H9 (cell line): Measurements from ENCODE around the gene TNFRSF4. TPM values are rescaled to one million over a fixed set of nuclear protein-coding genes. Genes with fewer than 3 reads are reported as not detected.

Experiments used
- DNase-seq: peaks from one replicate; pipeline ENCODE4 v3.0.0-alpha.2; 2017
- H2AFZ ChIP-seq: one replicate; pipeline ENCODE4 v1.6.1; 2013; ENCODE audit warnings: mild to moderate bottlenecking, low read length, control low read depth, moderate library complexity
- H2AK5ac ChIP-seq: 2 replicates; pipeline ENCODE4 v1.6.1; 2013; ENCODE audit warnings: low read length, control low read depth, mixed read lengths; ENCODE audit not compliant: insufficient read length
- H2BK120ac ChIP-seq: one replicate; pipeline ENCODE4 v1.6.1; 2013; ENCODE audit warnings: low read depth, mild to moderate bottlenecking, low read length, control low read depth, inconsistent platforms; ENCODE audit not compliant: poor library complexity, severe bottlenecking
- H2BK12ac ChIP-seq: 2 replicates; pipeline ENCODE4 v1.6.1; 2013; ENCODE audit warnings: low read length, control low read depth, mixed read lengths, low read depth; ENCODE audit not compliant: insufficient read length
- H2BK15ac ChIP-seq: 2 replicates; pipeline ENCODE4 v1.6.1; 2013; ENCODE audit warnings: low read depth, low read length, control low read depth
- H2BK20ac ChIP-seq: one replicate; pipeline ENCODE4 v1.6.1; 2013; ENCODE audit warnings: low read depth, mild to moderate bottlenecking, low read length, control low read depth, inconsistent platforms; ENCODE audit not compliant: poor library complexity, severe bottlenecking
- H2BK5ac ChIP-seq: 2 replicates; pipeline ENCODE4 v1.6.1; 2013; ENCODE audit warnings: low read length, control low read depth, mixed read lengths; ENCODE audit not compliant: insufficient read length
- H3K14ac ChIP-seq: 2 replicates; pipeline ENCODE4 v1.6.1; 2013; ENCODE audit warnings: low read length, control low read depth; ENCODE audit not compliant: insufficient read depth
- H3K18ac ChIP-seq: 2 replicates; pipeline ENCODE4 v1.6.1; 2013; ENCODE audit warnings: low read depth, mild to moderate bottlenecking, mixed read lengths, low read length, control low read depth; ENCODE audit not compliant: insufficient read length
- H3K23ac ChIP-seq: 2 replicates; pipeline ENCODE4 v1.6.1; 2013; ENCODE audit warnings: low read length, control low read depth, mixed read lengths, low read depth; ENCODE audit not compliant: insufficient read length
- H3K23me2 ChIP-seq: 2 replicates; pipeline ENCODE4 v1.6.1; 2013; ENCODE audit warnings: low read depth, mild to moderate bottlenecking, mixed read lengths, low read length, control low read depth; ENCODE audit not compliant: insufficient read length, poor library complexity, severe bottlenecking
- H3K27ac ChIP-seq: 2 replicates; pipeline ENCODE4 v1.5.1; 2013; ENCODE audit warnings: low read length, control low read depth, mixed read lengths, low read depth; ENCODE audit not compliant: insufficient read length
- H3K27me3 ChIP-seq: 2 replicates; pipeline ENCODE4 v1.6.1; 2013; ENCODE audit warnings: low read length, control low read depth, inconsistent platforms; ENCODE audit not compliant: insufficient read depth
- H3K4ac ChIP-seq: 2 replicates; pipeline ENCODE4 v1.6.1; 2013; ENCODE audit warnings: low read depth, mild to moderate bottlenecking, control low read depth, inconsistent platforms, low read length, moderate library complexity
- H3K4me1 ChIP-seq: 2 replicates; pipeline ENCODE4 v1.6.1; 2013; ENCODE audit warnings: low read length, control low read depth, inconsistent platforms; ENCODE audit not compliant: insufficient read depth
- H3K4me2 ChIP-seq: 2 replicates; pipeline ENCODE4 v1.6.1; 2013; ENCODE audit warnings: low read length, control low read depth, mixed read lengths; ENCODE audit not compliant: insufficient read length, insufficient read depth
- H3K56ac ChIP-seq: 2 replicates; pipeline ENCODE4 v1.6.1; 2013; ENCODE audit warnings: low read depth, mild to moderate bottlenecking, mixed read lengths, low read length, control low read depth; ENCODE audit not compliant: insufficient read length
- H3K79me1 ChIP-seq: 2 replicates; pipeline ENCODE4 v1.6.1; 2013; ENCODE audit warnings: low read depth, mild to moderate bottlenecking, moderate library complexity, low read length, control low read depth, inconsistent platforms; ENCODE audit not compliant: insufficient read depth, poor library complexity, severe bottlenecking
- H3K79me2 ChIP-seq: 2 replicates; pipeline ENCODE4 v1.6.1; 2013; ENCODE audit warnings: low read length, control low read depth, inconsistent platforms; ENCODE audit not compliant: insufficient read depth
- H3K9ac ChIP-seq: 2 replicates; pipeline ENCODE4 v1.6.1; 2013; ENCODE audit warnings: low read length, control low read depth, mixed read lengths; ENCODE audit not compliant: insufficient read length; ENCODE audit errors: extremely low read depth
- H3K9me3 ChIP-seq: one replicate; pipeline ENCODE4 v1.6.1; 2013; ENCODE audit warnings: low read depth, low read length, inconsistent platforms; ENCODE audit not compliant: control insufficient read depth
- H3T11ph ChIP-seq: one replicate; pipeline ENCODE4 v1.6.1; 2013; ENCODE audit warnings: mild to moderate bottlenecking, low read length, control low read depth, inconsistent platforms
- H4K20me1 ChIP-seq: one replicate; pipeline ENCODE4 v1.6.1; 2013; ENCODE audit not compliant: control insufficient read depth, insufficient read length, insufficient read depth
- H4K5ac ChIP-seq: 2 replicates; pipeline ENCODE4 v1.6.1; 2013; ENCODE audit warnings: low read depth, mild to moderate bottlenecking, mixed read lengths, low read length, control low read depth; ENCODE audit not compliant: insufficient read length
- H4K8ac ChIP-seq: replicated peaks from 2 replicates; pipeline ENCODE4 v1.6.1; 2013; ENCODE audit warnings: low read length, control low read depth, mixed read lengths, low read depth; ENCODE audit not compliant: insufficient read length
- H4K91ac ChIP-seq: 2 replicates; pipeline ENCODE4 v1.6.1; 2013; ENCODE audit warnings: low read depth, mild to moderate bottlenecking, moderate library complexity, mixed read lengths, low read length, control low read depth; ENCODE audit not compliant: insufficient read length
- H3K27ac Mint-ChIP-seq, 3 experiments: 2 replicates in 2 of 3; 3 replicates in 1 of 3; pipeline ENCODE4 v1.8.0; 2020 to 2021; ENCODE audit warnings: mixed read lengths in 3 of 3, mild to moderate bottlenecking in 1 of 3, moderate library complexity in 1 of 3
- H3K27me3 Mint-ChIP-seq: 2 replicates; pipeline ENCODE4 v1.8.0; 2021; ENCODE audit warnings: low read depth, mild to moderate bottlenecking, moderate library complexity, mixed read lengths
- H3K36me3 Mint-ChIP-seq, 3 experiments: 2 replicates in 2 of 3; 3 replicates in 1 of 3; pipeline ENCODE4 v1.8.0; 2020 to 2021; ENCODE audit warnings: low read depth in 3 of 3, mixed read lengths in 3 of 3; ENCODE audit not compliant: insufficient read depth in 1 of 3
- H3K4me1 Mint-ChIP-seq, 2 experiments: 2 replicates each; pipeline ENCODE4 v1.8.0; 2020; ENCODE audit warnings: mixed read lengths in 2 of 2
- H3K4me3 Mint-ChIP-seq, 2 experiments: 2 replicates in 1 of 2; 3 replicates in 1 of 2; pipeline ENCODE4 v1.8.0; 2020 to 2021; ENCODE audit warnings: mild to moderate bottlenecking in 2 of 2, mixed read lengths in 2 of 2, moderate library complexity in 1 of 2
- H3K9me3 Mint-ChIP-seq, 2 experiments: 2 replicates in 1 of 2; 3 replicates in 1 of 2; pipeline ENCODE4 v1.8.0; 2020; ENCODE audit warnings: mild to moderate bottlenecking in 2 of 2, mixed read lengths in 2 of 2, moderate library complexity in 1 of 2
- WGBS: extraction: QIAGEN DNeasy Blood & Tissue Kit; methylation state at CpG from one replicate; pipeline ENCODE4 v1.1.7; 2013; ENCODE audit warnings: missing lambda C conversion rate, low lambda C conversion rate, mixed read lengths; ENCODE audit not compliant: insufficient read length; ENCODE audit errors: extremely low coverage; 5-methylcytosine and 5-hydroxymethylcytosine counted together
- total RNA-seq: library from RNA; stranded (reverse); gene quantifications from 2 replicates; pipeline ENCODE4 v1.2.1, GENCODE V29; 2021
- TF ChIP-seq, protein P1 (sequence below): fragments of 200-600 bp; sonication (generic); conservative IDR thresholded peaks from 3 replicates; pipeline ENCODE4 v1.8.0; 2021; ENCODE audit warnings: antibody characterized with exemption, mild to moderate bottlenecking

TNFRSF4 gene
- total RNA-seq, 1 experiment from 2014 or later: 0.24 TPM

DNA sequence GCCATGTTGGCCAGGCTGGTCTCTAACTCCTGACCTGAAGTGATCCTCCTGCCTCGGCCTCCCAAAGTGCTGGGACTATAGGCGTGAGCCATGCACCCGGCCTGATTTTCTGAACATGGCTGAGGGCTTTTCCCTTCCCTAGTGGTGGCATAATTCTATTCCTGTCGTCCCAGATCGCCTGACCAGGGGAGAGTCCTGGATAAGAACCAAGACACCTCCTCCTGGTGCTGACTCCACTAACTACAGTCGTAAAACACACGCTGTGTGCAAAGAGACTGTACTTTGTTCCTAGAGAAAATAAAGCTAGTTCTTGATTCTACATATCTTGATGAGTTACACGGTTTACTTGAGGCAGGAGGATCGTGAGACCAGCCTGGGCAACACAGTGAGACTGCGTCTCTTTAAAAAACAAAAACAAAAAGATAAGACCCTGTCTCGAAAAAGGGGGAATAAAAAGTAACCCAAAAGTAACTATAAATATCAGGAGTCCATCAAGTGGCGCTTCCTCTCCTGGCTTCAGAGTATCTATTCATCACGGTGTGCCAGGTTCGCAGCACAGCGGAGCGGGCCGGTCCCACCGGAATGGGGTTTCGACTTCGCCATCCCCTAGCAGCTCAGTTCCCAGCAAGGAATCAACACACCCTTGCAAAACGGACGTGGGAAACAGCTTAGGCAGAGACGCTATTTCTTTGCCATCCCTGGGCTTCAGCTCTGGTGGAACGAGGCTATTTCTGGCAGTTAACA is 16.9 kb upstream of the TNFRSF4 start:
- Histone ChIP-seq H4K8ac (no peak overlapping the region), H3K79me1 (peaks cover 2% of the 10 kb centered on the region), H3K27me3 (no peaks in the 10 kb centered on the region), H2BK5ac (no peak overlapping the region), H4K20me1 (no peaks in the 10 kb centered on the region), H3K4me2 (peak overlapping the region; percentile 71), H3K4me1 (no peaks in the 10 kb centered on the region), H2AK5ac (no peak overlapping the region), H2BK120ac (no peak overlapping the region), H3K4ac (no peak overlapping the region), H4K91ac (no peak overlapping the region), H2BK15ac (no peak overlapping the region), H3K9ac (peak overlapping the region; percentile 43), H2AFZ (no peak overlapping the region), H2BK20ac (no peak overlapping the region), H3K23ac (no peak overlapping the region), H3K14ac (no peak overlapping the region), H3K23me2 (peaks cover 6% of the 10 kb centered on the region), H3K9me3 (no peaks in the 10 kb centered on the region), H3K18ac (no peak overlapping the region), H4K5ac (no peak overlapping the region), H3K56ac (no peak overlapping the region), H3K79me2 (peaks cover 2% of the 10 kb centered on the region; the same call in 1 of the 2 replicates), H3K27ac (no peak overlapping the region), H3T11ph (no peak overlapping the region), H2BK12ac (no peak overlapping the region)
- peaks cover 15 to 21% of the 10 kb centered on the region in 2 experiments for H3K4me1 Mint-ChIP-seq
- peaks cover 0 to 4% of the 10 kb centered on the region in 2 experiments; a peak in 1 of 5 replicates for H3K9me3 Mint-ChIP-seq
- DNase-seq: no peak
- peak overlapping the region; percentile 90 to 93 for H3K4me3 Mint-ChIP-seq
- TF ChIP-seq, protein P1, sequence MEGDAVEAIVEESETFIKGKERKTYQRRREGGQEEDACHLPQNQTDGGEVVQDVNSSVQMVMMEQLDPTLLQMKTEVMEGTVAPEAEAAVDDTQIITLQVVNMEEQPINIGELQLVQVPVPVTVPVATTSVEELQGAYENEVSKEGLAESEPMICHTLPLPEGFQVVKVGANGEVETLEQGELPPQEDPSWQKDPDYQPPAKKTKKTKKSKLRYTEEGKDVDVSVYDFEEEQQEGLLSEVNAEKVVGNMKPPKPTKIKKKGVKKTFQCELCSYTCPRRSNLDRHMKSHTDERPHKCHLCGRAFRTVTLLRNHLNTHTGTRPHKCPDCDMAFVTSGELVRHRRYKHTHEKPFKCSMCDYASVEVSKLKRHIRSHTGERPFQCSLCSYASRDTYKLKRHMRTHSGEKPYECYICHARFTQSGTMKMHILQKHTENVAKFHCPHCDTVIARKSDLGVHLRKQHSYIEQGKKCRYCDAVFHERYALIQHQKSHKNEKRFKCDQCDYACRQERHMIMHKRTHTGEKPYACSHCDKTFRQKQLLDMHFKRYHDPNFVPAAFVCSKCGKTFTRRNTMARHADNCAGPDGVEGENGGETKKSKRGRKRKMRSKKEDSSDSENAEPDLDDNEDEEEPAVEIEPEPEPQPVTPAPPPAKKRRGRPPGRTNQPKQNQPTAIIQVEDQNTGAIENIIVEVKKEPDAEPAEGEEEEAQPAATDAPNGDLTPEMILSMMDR: peak; percentile 40; the same call in 2 of the 3 replicates
- H3K27ac Mint-ChIP-seq: peak overlapping the region; percentile 58 to 93 (median 62); a peak in 3 of 7 replicates
- WGBS: no CpG with 5 or more reads among the region's 24 CpGs
- H3K27me3 Mint-ChIP-seq: no peaks in the 10 kb centered on the region
- peaks cover 19 to 45% (median 44%) of the 10 kb centered on the region in 3 experiments for H3K36me3 Mint-ChIP-seq
